Measurements from ENCODE around the gene SUN1.

DNA sequence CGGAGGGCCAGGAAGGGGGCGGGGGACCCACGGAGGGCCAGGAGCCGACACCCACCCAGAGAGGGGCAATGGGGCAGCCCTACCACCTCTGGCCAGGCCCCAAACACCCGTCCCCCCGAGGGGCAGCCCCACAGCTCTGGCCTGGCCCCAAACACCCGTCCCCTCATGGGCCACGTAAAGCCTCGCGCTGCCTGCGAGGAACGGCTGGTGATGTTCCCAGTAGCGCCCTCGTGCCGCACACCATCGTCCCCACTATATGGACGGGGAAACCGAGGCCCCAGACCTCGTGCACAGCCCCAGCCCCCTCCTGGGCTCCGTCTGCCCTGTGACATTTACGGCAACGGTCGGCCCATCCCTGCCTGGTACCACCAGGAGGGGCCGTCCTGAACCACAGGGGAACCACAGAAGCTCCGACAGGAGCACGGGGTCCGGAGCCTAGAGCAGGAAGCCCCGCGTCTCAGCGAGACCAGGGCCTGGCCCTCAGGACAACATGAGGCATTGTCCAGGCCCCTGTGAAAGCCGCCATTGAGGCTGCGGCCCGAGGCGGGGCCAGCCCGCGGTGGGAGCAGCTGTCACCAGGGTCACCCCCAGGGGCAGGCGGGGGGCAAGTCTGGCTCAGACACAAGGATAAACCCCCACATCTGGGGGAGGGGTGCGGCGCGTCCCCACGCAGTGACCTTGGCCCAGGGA is 79.7 kb downstream of the SUN1 start:
- no peak for TF ChIP-seq YBX1 (IDR thresholded peaks at IDR 0.05)
- TF ChIP-seq SRSF9 (IDR thresholded peaks at IDR 0.05; ENCODE audit: borderline replicate concordance, low read depth, low read length) = no peak
- no peak for TF ChIP-seq CHD2 (IDR thresholded peaks at IDR 0.05; ENCODE audit: low read depth, low read length)
- no peak for TF ChIP-seq E2F5 (CRISPR knock-in tag; IDR thresholded peaks at IDR 0.05)
- TF ChIP-seq ZNF79 (CRISPR knock-in tag; IDR thresholded peaks at IDR 0.05; ENCODE audit: low read depth) = no peak
- TF ChIP-seq, protein P1, sequence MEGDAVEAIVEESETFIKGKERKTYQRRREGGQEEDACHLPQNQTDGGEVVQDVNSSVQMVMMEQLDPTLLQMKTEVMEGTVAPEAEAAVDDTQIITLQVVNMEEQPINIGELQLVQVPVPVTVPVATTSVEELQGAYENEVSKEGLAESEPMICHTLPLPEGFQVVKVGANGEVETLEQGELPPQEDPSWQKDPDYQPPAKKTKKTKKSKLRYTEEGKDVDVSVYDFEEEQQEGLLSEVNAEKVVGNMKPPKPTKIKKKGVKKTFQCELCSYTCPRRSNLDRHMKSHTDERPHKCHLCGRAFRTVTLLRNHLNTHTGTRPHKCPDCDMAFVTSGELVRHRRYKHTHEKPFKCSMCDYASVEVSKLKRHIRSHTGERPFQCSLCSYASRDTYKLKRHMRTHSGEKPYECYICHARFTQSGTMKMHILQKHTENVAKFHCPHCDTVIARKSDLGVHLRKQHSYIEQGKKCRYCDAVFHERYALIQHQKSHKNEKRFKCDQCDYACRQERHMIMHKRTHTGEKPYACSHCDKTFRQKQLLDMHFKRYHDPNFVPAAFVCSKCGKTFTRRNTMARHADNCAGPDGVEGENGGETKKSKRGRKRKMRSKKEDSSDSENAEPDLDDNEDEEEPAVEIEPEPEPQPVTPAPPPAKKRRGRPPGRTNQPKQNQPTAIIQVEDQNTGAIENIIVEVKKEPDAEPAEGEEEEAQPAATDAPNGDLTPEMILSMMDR (IDR thresholded peaks at IDR 0.05 in 2 of 3, conservative IDR thresholded peaks at IDR 0.05 in 1 of 3; ENCODE audit: insufficient read depth in 2 of 3, low read depth in 1 of 3, low read length in 3 of 3) = no peak
- TF ChIP-seq POLR2G (IDR thresholded peaks at IDR 0.05; ENCODE audit: low read depth, low read length) = 0 out of 2 replicates have a peak, but pooled peaks have one; percentile 25
- no peak for TF ChIP-seq STAT5B (CRISPR knock-in tag; IDR thresholded peaks at IDR 0.05)
- TF ChIP-seq EP300 (IDR thresholded peaks at IDR 0.05; ENCODE audit: low read length) = no peak
- TF ChIP-seq SMC3 (conservative IDR thresholded peaks at IDR 0.05; ENCODE audit: insufficient read depth, low read depth, low read length) = no peak
- TF ChIP-seq XRCC5 (IDR thresholded peaks at IDR 0.05; ENCODE audit: low read depth, low read length) = no peak
